Amniotic epithelial cell (primary cell): Measurements from ENCODE around the gene LIN54.
"Not testable (repeated sequence)": the region's sequence is repeated elsewhere in the genome, so short reads cannot be mapped to it uniquely, and the experiment has no call there.

Experiments
- DNase-seq: peaks from one replicate; pipeline ENCODE4 v3.0.0-alpha.2; 2010; ENCODE audit warnings: low read depth

The LIN54 gene

GRCh38 chr4:83012200-83012686 is 1.6 kb upstream of the LIN54 start:
- no peak for DNase-seq

- no peak for DNase-seq
Measured at GRCh38 chr4:83011689-83012199, 1.1 kb upstream of the LIN54 start.

GRCh38 chr4:83010111-83010521 is 507 bp downstream of the LIN54 start:
- peak; percentile 50 for DNase-seq

- DNase-seq = peak; percentile 48
Measured at GRCh38 chr4:83009529-83009928, 1.1 kb downstream of the LIN54 start.

GRCh38 chr4:83003044-83003791 is 7.4 kb downstream of the LIN54 start:
- DNase-seq = not testable (repeated sequence)

DNA sequence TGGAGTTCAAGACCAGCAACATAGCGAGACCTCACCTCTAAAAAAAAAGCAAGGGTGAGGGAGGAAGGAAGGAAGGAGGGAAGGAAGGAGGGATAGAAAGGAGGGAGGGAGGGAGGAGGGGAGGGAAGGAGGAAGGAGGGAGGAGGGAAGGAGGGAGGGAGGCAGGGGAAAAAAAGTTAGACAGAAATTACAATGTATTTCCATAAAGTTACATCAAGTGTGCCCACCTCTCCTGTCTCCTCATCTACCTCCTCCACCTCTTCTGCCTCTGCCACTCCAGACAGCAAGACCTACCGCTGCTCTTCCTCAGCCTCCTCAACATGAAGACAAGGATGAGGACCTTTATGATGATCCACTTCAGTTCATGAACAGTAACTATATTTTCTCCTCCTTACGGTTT is 8.3 kb downstream of the LIN54 start:
- no peak for DNase-seq

DNA sequence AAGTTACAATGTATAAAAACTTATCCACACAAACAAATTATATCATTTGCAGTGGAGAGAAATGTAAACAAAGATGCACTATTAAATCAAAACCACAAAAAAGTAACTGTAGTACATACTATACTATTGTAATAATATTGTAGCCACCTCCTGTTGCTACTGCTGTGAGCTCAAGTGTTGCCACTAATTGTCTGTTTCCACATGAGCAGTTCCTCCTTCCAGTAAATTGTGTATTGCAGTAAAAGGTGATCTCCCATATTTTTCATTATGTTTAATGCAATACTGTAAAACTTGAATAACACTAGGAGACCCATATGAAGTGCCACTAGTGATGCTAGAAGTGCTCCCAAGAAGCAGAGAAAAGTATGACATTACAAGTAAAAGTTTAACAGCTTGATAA is 11.7 kb downstream of the LIN54 start:
- DNase-seq = no peak

DNA sequence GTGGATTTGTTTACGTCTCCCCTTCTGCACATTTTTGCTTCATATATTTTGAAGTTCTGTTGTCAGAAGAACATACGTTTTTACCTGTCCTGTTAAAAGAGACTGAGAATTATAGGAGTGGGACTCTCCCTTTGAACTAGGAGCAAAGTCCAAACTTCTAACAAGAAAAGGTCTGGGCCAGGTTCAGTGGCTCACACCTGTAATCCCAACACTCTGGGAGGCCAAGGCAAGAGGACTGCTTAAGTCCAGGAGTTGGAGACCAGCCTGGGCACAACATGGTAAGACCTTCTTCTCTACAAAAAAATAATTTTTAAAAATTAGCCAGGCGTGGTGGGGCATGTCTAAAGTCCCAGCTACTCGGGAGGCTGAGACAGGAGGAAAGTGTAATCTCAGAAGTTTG is 15.8 kb downstream of the LIN54 start:
- DNase-seq = no peak

- DNase-seq = no peak
Measured at GRCh38 chr4:82989575-82990429, 20.8 kb downstream of the LIN54 start.

DNA sequence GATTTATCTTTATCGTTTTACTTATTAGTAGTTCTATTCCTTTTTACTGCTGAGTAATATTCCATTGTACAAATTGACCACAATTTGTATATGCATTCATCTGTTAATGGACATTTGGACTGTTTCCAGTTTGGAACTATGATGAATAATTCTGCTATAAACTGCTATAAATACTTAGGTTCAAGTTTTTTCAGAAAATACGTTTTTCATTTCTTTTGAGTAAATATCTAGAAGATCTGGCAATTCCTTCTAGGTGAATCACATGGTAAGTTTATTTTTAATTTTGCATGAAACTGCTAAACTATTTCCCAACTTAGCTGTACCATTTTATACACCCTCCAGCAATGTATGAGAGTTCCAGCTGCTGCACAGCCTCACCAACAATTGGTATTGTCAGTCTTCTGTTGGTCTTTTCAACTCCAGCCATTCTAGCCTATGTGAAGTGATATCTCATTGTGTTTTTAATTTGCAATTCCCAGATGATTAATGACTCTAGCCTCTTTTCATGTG is 22.2 kb downstream of the LIN54 start:
- DNase-seq = peak; percentile 58

GRCh38 chr4:82987519-82987918 is 23.1 kb downstream of the LIN54 start:
- not testable (repeated sequence) for DNase-seq

DNA sequence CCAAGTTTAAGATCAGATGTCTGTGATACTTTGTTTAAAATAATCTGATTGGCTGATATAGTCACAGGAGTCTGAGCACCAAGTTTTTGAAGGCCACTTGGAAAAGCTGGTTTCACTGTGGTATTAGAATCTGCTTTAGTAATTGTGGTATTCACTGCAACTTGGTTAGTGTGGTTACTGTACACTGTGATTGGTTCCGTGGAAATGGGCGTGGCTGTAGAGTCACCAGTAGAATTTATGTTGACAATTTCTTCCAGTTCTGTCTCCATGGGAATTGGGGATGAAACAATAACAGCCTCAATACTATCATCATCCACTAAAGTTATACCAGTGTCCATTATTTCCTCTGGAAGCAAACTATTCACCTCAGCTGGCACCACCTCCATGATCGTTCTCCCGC is 26.2 kb downstream of the LIN54 start:
- peak; percentile 71 for DNase-seq

- DNase-seq = no peak
Measured at GRCh38 chr4:82983444-82983843, 27.2 kb downstream of the LIN54 start.

DNA sequence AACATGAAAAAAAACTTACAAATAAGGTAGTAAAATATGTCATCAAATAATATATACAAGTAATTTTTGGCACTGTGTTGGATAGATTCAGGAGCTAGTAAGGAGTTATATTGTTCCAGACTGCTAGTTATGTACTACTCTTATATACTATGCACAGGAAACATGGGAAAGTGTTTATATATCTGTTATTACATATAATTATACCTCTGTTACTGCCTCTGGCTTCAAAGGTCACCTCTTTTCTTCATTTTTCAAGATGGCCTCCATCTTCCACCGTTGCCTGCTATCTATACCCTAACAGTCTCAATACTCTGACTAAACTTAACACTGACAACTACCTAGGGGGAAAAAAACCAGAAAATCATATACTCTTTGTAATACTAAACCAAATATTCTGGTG is 29.5 kb downstream of the LIN54 start:
- DNase-seq = no peak

GRCh38 chr4:82975792-82976191 is 34.8 kb downstream of the LIN54 start:
- peak; percentile 61 for DNase-seq

GRCh38 chr4:82969414-82969813 is 41.2 kb downstream of the LIN54 start:
- DNase-seq = no peak

- no peak for DNase-seq
Measured at GRCh38 chr4:82968972-82969371, 41.7 kb downstream of the LIN54 start.

GRCh38 chr4:82965763-82966162 is 44.9 kb downstream of the LIN54 start:
- DNase-seq = no peak

DNA sequence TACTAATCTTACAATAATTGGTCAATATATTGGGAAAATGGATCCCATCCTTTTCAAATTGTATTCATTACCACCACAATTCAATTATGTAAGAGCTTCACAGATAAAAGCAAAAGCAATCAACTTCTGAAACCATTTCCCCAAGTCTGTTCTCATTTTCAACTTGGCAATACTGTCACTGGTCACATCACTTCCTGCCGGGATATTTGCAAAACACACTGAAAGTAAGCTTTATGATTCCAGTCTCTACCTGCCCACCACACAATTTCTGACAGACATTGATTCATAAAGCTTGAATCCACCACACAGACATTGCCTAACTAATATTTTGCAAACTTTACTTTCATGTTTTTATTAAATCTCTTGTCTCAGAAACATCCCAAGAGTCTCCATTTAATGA is 53.6 kb downstream of the LIN54 start:
- no peak for DNase-seq

DNA sequence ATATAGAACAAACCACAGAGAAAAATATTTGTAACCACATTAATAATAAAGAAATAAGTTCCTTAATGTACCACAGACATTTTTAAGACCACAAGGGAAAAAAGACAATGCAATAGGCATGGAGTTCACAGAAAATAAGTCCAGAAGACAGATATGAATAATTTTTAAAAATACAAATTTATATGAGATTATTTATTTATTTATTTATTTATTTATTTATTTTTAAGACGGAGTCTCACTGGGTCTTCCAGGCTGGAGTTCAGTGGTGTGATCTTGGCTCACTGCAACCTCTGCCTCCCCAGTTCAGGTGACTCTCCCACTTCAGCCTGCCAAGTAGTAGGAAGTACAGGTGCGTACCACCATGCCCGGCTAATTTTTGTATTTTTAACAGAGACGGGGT is 56.4 kb downstream of the LIN54 start:
- no peak for DNase-seq

DNA sequence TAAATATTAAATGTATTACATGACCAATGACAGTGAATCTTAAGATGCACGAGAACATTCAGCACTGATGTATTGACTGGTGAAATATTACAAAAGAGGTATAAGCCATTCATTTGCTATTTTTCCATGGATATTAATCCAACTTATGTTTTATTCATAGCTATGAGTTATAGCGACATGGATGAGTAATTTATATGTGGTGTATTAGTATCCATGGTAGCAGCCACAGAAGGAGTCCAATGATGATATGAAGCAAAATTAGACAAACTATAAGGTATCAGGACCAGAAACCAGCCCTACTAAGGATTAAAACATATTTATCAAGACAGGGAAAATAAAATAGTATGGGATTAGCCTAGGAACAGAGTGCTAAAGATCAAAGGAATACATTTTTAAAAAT is 59.4 kb downstream of the LIN54 start:
- no peak for DNase-seq

GRCh38 chr4:82948647-82949204 is 61.9 kb downstream of the LIN54 start:
- peak; percentile 39 for DNase-seq
